Measurements from ENCODE around the gene PTPN22.

PTPN22 gene

GRCh38 chr1:113871597-113872113 is at the start of gene PTPN22:
Gene PTPN22 (minus strand): TSS chr1:113871712.
- Histone ChIP-seq H3K9ac (ENCODE audit: low read length) (no peak within 1 kb of the TSS), H3K4me3 (ENCODE audit: low read depth, low read length) (no peak within 1 kb of the TSS), H3K36me3 (ENCODE audit: control insufficient read depth, insufficient read depth, low read length) (no peaks in the 10 kb centered on the region), H3K27me3 (ENCODE audit: control insufficient read depth, insufficient read depth, low read length) (no peaks in the 10 kb centered on the region), H3K4me1 (ENCODE audit: control insufficient read depth, insufficient read depth, low read length) (peaks cover 5% of the 10 kb centered on the region; the same call in 1 of the 2 replicates), H3K27ac (ENCODE audit: low read depth, low read length) (no peak within 1 kb of the TSS), H3K9me3 (ENCODE audit: control insufficient read depth, insufficient read depth, low read depth, low read length) (no peaks in the 10 kb centered on the region)

GRCh38 chr1:113918243-113918642 is 46.7 kb upstream of the PTPN22 start:
- Histone ChIP-seq H3K9ac (ENCODE audit: low read length) (no peak overlapping the region), H3K4me1 (ENCODE audit: control insufficient read depth, insufficient read depth, low read length) (no peaks in the 10 kb centered on the region), H3K36me3 (ENCODE audit: control insufficient read depth, insufficient read depth, low read length) (no peaks in the 10 kb centered on the region), H3K27ac (ENCODE audit: low read depth, low read length) (no peak overlapping the region), H3K9me3 (ENCODE audit: control insufficient read depth, insufficient read depth, low read depth, low read length) (no peaks in the 10 kb centered on the region), H3K27me3 (ENCODE audit: control insufficient read depth, insufficient read depth, low read length) (no peaks in the 10 kb centered on the region), H3K4me3 (ENCODE audit: low read depth, low read length) (no peak overlapping the region)

DNA sequence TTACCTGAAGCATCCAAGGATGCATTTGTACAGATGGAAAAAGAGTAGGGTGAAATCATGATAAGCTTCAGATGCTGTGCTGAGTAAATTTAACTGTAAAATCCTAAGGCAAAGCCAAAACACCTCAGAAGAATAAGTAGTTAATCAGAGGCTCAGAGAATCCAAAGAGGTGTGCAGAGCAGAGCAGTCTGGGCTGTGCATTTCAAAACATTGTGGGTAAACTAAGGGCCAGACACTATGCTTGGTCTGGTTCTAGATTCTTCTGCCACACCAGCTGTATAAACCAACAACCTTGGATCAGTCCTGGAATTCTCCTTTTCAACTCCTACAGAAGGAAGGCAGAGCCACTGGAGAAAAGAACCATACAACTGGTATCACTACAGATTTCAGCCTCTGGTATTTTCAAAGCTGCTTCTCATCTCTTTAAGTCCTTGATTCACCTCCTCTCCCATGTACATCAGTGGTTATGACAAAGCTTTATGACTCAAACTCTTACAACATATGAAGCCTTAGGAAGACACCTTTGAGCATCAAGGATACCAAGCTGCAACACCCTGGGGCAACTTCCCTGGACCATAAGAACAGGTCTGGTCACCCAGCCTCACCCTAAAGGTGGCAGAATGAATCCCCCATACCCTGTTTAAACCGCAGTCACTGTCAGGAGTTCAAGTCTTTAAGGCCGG is 46.0 kb upstream of the PTPN22 start:
- no peak overlapping the region for H3K4me3 ChIP-seq (ENCODE audit: low read depth, low read length)
- H3K9me3 ChIP-seq (ENCODE audit: control insufficient read depth, insufficient read depth, low read depth, low read length) = no peaks in the 10 kb centered on the region
- H3K36me3 ChIP-seq (ENCODE audit: control insufficient read depth, insufficient read depth, low read length) = peaks cover 4% of the 10 kb centered on the region; the same call in 1 of the 2 replicates
- no peak overlapping the region for H3K27ac ChIP-seq (ENCODE audit: low read depth, low read length)
- H3K4me1 ChIP-seq (ENCODE audit: control insufficient read depth, insufficient read depth, low read length) = no peaks in the 10 kb centered on the region
- no peaks in the 10 kb centered on the region for H3K27me3 ChIP-seq (ENCODE audit: control insufficient read depth, insufficient read depth, low read length)
- H3K9ac ChIP-seq (ENCODE audit: low read length) = no peak overlapping the region

DNA sequence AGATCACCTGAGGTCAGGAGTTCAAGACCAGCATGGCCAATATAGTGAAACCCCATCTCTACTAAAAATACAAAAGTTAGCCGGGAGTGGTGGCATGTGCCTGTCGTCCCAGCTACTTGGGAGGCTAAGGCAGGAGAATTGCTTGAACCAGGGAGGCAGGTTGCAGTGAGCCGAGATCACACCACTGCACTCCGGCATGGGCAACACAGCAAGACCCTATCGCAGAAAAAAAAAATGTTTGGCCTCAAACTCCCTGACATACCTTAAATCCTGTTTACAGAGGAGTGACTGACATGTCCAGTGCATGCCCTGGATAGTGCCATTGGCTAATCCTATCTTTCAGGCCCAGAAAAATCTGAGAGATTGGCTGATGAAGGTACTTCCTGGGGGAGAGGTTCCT is 45.5 kb upstream of the PTPN22 start:
- Histone ChIP-seq H3K4me3 (ENCODE audit: low read depth, low read length) (no peak overlapping the region), H3K27ac (ENCODE audit: low read depth, low read length) (no peak overlapping the region), H3K4me1 (ENCODE audit: control insufficient read depth, insufficient read depth, low read length) (no peaks in the 10 kb centered on the region), H3K36me3 (ENCODE audit: control insufficient read depth, insufficient read depth, low read length) (peaks cover 6% of the 10 kb centered on the region; the same call in 1 of the 2 replicates), H3K9ac (ENCODE audit: low read length) (no peak overlapping the region), H3K27me3 (ENCODE audit: control insufficient read depth, insufficient read depth, low read length) (no peaks in the 10 kb centered on the region), H3K9me3 (ENCODE audit: control insufficient read depth, insufficient read depth, low read depth, low read length) (no peaks in the 10 kb centered on the region)

GRCh38 chr1:113913887-113914664 is 42.6 kb upstream of the PTPN22 start:
- Histone ChIP-seq H3K9ac (ENCODE audit: low read length) (no peak overlapping the region), H3K4me3 (ENCODE audit: low read depth, low read length) (no peak overlapping the region), H3K4me1 (ENCODE audit: control insufficient read depth, insufficient read depth, low read length) (no peaks in the 10 kb centered on the region), H3K9me3 (ENCODE audit: control insufficient read depth, insufficient read depth, low read depth, low read length) (no peaks in the 10 kb centered on the region), H3K27me3 (ENCODE audit: control insufficient read depth, insufficient read depth, low read length) (no peaks in the 10 kb centered on the region), H3K36me3 (ENCODE audit: control insufficient read depth, insufficient read depth, low read length) (peaks cover 32% of the 10 kb centered on the region), H3K27ac (ENCODE audit: low read depth, low read length) (no peak overlapping the region)

DNA sequence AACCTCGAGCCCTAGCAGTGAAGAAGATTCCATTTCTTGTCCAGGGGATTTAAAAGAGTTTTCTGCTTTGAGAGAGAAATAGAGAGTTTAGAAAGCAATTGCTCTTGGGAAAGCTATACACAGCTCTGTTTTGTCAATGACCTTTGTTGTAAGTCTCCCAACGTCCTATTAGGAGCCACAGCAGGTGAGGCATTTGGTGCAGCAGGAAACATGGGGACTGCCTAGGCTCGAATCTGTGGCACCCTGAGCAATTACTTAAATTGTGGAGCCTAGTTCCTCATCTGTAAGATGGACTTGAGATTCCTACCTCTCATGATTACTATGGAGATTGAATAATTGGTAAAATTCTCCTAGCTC is 41.8 kb upstream of the PTPN22 start:
- Histone ChIP-seq H3K4me3 (ENCODE audit: low read depth, low read length) (no peak overlapping the region), H3K27ac (ENCODE audit: low read depth, low read length) (no peak overlapping the region), H3K9me3 (ENCODE audit: control insufficient read depth, insufficient read depth, low read depth, low read length) (no peaks in the 10 kb centered on the region), H3K9ac (ENCODE audit: low read length) (no peak overlapping the region), H3K36me3 (ENCODE audit: control insufficient read depth, insufficient read depth, low read length) (peaks cover 39% of the 10 kb centered on the region), H3K4me1 (ENCODE audit: control insufficient read depth, insufficient read depth, low read length) (no peaks in the 10 kb centered on the region), H3K27me3 (ENCODE audit: control insufficient read depth, insufficient read depth, low read length) (no peaks in the 10 kb centered on the region)

DNA sequence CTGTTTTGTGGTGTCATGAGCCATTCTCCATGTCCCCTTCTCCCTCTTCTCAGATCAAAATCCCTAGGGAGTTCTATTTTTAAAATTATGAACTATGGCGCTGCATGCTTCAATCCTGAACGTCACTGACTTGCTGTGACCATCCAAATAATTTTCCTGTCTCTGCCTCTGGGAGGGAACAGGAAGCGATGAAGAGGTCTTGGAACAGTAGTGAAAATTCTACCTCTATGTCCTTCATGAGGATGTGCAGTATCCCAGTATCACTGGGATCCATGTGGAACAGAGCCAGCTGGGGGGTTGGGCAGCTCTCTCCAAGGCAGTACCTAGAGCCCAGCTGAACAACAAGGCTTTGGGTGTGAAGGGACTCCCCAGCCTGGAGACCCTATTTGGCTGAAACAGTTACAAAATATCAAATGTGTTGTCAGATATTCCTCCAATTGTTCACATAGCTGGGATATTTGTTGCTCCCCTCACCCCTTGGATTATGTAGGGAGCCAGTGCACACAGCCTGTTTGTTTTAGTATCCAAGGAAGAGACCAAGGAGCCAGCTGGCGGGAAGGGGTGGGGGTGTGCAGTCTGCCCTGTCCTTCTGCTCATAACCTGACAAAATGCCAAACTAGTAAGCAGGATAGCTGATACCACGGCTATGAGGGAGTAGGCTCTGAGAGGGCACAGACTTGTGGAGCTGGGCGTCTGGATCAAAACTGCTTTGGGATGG is 41.2 kb upstream of the PTPN22 start:
- H3K4me1 ChIP-seq (ENCODE audit: control insufficient read depth, insufficient read depth, low read length) = no peaks in the 10 kb centered on the region
- peaks cover 45% of the 10 kb centered on the region for H3K36me3 ChIP-seq (ENCODE audit: control insufficient read depth, insufficient read depth, low read length)
- H3K27ac ChIP-seq (ENCODE audit: low read depth, low read length) = no peak overlapping the region
- no peaks in the 10 kb centered on the region for H3K9me3 ChIP-seq (ENCODE audit: control insufficient read depth, insufficient read depth, low read depth, low read length)
- H3K9ac ChIP-seq (ENCODE audit: low read length) = no peak overlapping the region
- H3K4me3 ChIP-seq (ENCODE audit: low read depth, low read length) = no peak overlapping the region
- H3K27me3 ChIP-seq (ENCODE audit: control insufficient read depth, insufficient read depth, low read length) = no peaks in the 10 kb centered on the region

DNA sequence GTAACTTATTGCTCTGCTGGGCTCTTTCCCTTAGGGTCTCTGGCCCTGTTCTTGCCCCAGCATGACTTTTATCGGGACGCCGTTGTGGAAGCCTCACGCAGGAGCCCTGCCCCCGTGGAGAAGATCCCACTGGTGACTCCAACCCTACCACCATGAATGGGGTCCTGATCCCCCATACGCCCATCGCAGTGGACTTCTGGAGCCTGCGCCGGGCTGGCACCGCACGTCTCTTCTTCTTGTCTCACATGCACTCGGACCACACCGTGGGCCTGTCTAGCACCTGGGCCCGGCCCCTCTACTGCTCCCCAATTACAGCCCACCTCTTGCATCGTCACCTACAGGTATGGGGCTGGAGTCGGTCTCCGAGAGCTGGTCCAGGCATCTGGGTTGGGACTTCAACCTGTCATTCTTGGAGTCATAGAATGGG is 33.9 kb upstream of the PTPN22 start:
- H3K27me3 ChIP-seq (ENCODE audit: control insufficient read depth, insufficient read depth, low read length) = no peaks in the 10 kb centered on the region
- no peaks in the 10 kb centered on the region for H3K9me3 ChIP-seq (ENCODE audit: control insufficient read depth, insufficient read depth, low read depth, low read length)
- peaks cover 35% of the 10 kb centered on the region for H3K36me3 ChIP-seq (ENCODE audit: control insufficient read depth, insufficient read depth, low read length)
- peak overlapping the region; percentile 7; the same call in 1 of the 2 replicates for H3K27ac ChIP-seq (ENCODE audit: low read depth, low read length)
- peak overlapping the region; percentile 88 for H3K9ac ChIP-seq (ENCODE audit: low read length)
- peak overlapping the region; percentile 82 for H3K4me3 ChIP-seq (ENCODE audit: low read depth, low read length)
- peaks cover 4% of the 10 kb centered on the region for H3K4me1 ChIP-seq (ENCODE audit: control insufficient read depth, insufficient read depth, low read length)

DNA sequence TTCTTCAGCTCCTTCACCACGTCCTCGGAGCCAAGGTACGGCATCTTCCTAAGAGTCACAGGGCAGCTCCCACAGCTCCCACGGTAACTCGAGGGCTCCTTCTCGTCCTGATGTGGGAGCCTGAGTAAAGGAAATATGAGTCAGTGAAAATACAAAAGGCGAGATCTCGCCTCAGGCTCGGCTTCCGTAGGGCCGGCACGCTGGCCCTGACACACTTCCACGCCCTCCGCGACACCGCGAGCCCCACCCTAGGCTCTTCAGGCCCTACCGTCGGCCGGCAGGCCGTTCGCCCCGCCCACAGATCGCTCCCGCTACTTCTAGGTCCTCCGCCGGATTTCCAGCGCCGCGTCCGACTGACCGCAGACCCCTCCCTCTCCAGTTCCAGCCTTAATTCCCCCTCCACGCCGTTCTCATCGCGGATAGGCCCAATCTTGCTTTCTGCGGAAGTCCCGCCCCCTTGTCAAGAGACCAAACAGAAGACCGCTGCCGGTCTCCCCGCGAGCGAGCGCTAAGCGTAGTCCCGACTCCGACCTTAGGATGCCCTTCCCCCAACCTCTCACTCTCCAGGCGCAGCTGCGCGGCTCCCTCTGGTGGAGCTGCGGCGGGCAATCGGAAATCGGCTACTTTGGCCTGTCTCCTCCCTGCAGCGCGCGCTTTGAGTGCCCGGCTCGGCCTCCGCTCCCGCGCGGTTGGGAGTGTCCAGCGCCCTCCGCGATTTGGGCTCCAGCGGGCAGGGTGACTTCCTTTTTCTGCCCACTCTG is 33.3 kb upstream of the PTPN22 start, which contains the start of the genes AP4B1 and DCLRE1B:
AP4B1 (minus strand) TSS at position 126 of the 761 bp plus-strand sequence; CDS start at position 44, 82 bp downstream.
DCLRE1B (plus strand) TSS at position 653 of the 761 bp plus-strand sequence. CDS start 261 bp downstream, outside the sequence.
- Histone ChIP-seq H3K27me3 (ENCODE audit: control insufficient read depth, insufficient read depth, low read length) (no peaks in the 10 kb centered on the region), H3K4me3 (ENCODE audit: low read depth, low read length) (peak within 1 kb of the TSS; percentile 82), H3K36me3 (ENCODE audit: control insufficient read depth, insufficient read depth, low read length) (peaks cover 32% of the 10 kb centered on the region), H3K9me3 (ENCODE audit: control insufficient read depth, insufficient read depth, low read depth, low read length) (no peaks in the 10 kb centered on the region), H3K9ac (ENCODE audit: low read length) (peak within 1 kb of the TSS; percentile 88), H3K4me1 (ENCODE audit: control insufficient read depth, insufficient read depth, low read length) (peaks cover 4% of the 10 kb centered on the region), H3K27ac (ENCODE audit: low read depth, low read length) (peak within 1 kb of the TSS; percentile 7; the same call in 1 of the 2 replicates)

- peaks cover 34% of the 10 kb centered on the region for H3K36me3 ChIP-seq (ENCODE audit: control insufficient read depth, insufficient read depth, low read length)
- no peak overlapping the region for H3K27ac ChIP-seq (ENCODE audit: low read depth, low read length)
Observed at GRCh38 chr1:113904293-113904673, 32.8 kb upstream of the PTPN22 start.

More at GRCh38 chr1:113904293-113904673, 32.8 kb upstream of the PTPN22 start:
- Histone ChIP-seq H3K27me3 (ENCODE audit: control insufficient read depth, insufficient read depth, low read length) (no peaks in the 10 kb centered on the region), H3K9me3 (ENCODE audit: control insufficient read depth, insufficient read depth, low read depth, low read length) (no peaks in the 10 kb centered on the region), H3K4me3 (ENCODE audit: low read depth, low read length) (peak overlapping the region; percentile 82), H3K4me1 (ENCODE audit: control insufficient read depth, insufficient read depth, low read length) (peaks cover 4% of the 10 kb centered on the region), H3K9ac (ENCODE audit: low read length) (peak overlapping the region; percentile 72)
